PC-9 (cell line): Measurements from ENCODE around the gene INTS1. TPM values are rescaled to one million over a fixed set of nuclear protein-coding genes. Genes with fewer than 3 reads are reported as not detected.

Experiments
- BruUV-seq: library from RNA; stranded (reverse); fragments of 400-500 nt; replicated peaks from 2 replicates; lab custom pipeline; 2021; lab: Mats Ljungman, UMichigan
- CTCF ChIA-PET: fragments of 300-600 bp; sonication (Branson Sonifier 250); formaldehyde crosslinking; loops from one replicate; lab custom pipeline; 2022; ENCODE audit warnings: antibody characterized with exemption; lab: Charles Lee
- POLR2A ChIA-PET: fragments of 300-600 bp; sonication (Branson Sonifier 250); formaldehyde crosslinking; loops from one replicate; lab custom pipeline; 2022; ENCODE audit warnings: antibody characterized with exemption; ENCODE audit not compliant: unreplicated experiment; lab: Charles Lee
- DNase-seq, 2 experiments: peaks; one replicate each; pipeline versions ENCODE4 v3.0.0 to v3.0.0-alpha.2; 2015 to 2022; ENCODE audit warnings: mixed read lengths in 1 of 2
- H2AFZ ChIP-seq: fragments of 200-600 bp; sonication (generic); 2 replicates; pipeline ENCODE4 v1.8.1; 2017; ENCODE audit warnings: antibody characterized with exemption
- H3F3A ChIP-seq: fragments of 200-600 bp; sonication (generic); 2 replicates; pipeline ENCODE4 v1.8.1; 2017; ENCODE audit warnings: antibody characterized with exemption, mild to moderate bottlenecking, low read depth; ENCODE audit not compliant: insufficient read depth
- H3K27ac ChIP-seq: fragments of 200-600 bp; sonication (generic); 2 replicates; pipeline ENCODE4 v1.6.1; 2016; ENCODE audit warnings: mixed run types
- H3K27me3 ChIP-seq: fragments of 200-600 bp; sonication (generic); 2 replicates; pipeline ENCODE4 v1.6.1; 2016; ENCODE audit warnings: low read depth, mixed run types; ENCODE audit not compliant: insufficient read depth
- H3K36me3 ChIP-seq: fragments of 200-600 bp; sonication (generic); 2 replicates; pipeline ENCODE4 v1.6.1; 2016; ENCODE audit warnings: low read depth, mixed run types
- H3K4me1 ChIP-seq: fragments of 200-600 bp; sonication (generic); replicated peaks from 2 replicates; pipeline ENCODE4 v1.6.1; 2016; ENCODE audit warnings: mixed run types; ENCODE audit not compliant: insufficient read depth
- H3K4me2 ChIP-seq: fragments of 200-600 bp; sonication (generic); 2 replicates; pipeline ENCODE4 v1.6.1; 2017; ENCODE audit warnings: mixed run types
- H3K4me3 ChIP-seq: fragments of 200-600 bp; sonication (generic); 2 replicates; pipeline ENCODE4 v1.6.1; 2016; ENCODE audit warnings: mixed run types
- H3K79me2 ChIP-seq: fragments of 200-600 bp; sonication (generic); 2 replicates; pipeline ENCODE4 v1.6.1; 2017; ENCODE audit warnings: low read depth, mixed run types
- H3K9me2 ChIP-seq: fragments of 200-600 bp; sonication (generic); 2 replicates; pipeline ENCODE4 v1.8.1; 2017; ENCODE audit warnings: mild to moderate bottlenecking; ENCODE audit not compliant: insufficient read depth
- H3K9me3 ChIP-seq: fragments of 200-600 bp; sonication (generic); 2 replicates; pipeline ENCODE4 v1.8.1; 2016; ENCODE audit warnings: low read depth; ENCODE audit not compliant: insufficient read depth
- H4K20me1 ChIP-seq: fragments of 200-600 bp; sonication (generic); 2 replicates; pipeline ENCODE4 v1.8.1; 2017; ENCODE audit not compliant: insufficient read depth
- CTCF ChIP-seq: fragments of 200-600 bp; sonication (generic); conservative IDR thresholded peaks from 2 replicates; pipeline ENCODE4 v1.6.1; 2017; ENCODE audit warnings: mixed run types, antibody characterized with exemption, mild to moderate bottlenecking, moderate library complexity
- EZH2 ChIP-seq: fragments of 200-600 bp; sonication (generic); IDR thresholded peaks from 2 replicates; pipeline ENCODE4 v1.8.0; 2017; ENCODE audit warnings: antibody characterized with exemption, low read depth
- intact Hi-C: fragments of 100-400 bp; cut with micrococcal nuclease; formaldehyde crosslinking; loops from one replicate; pipeline ENCODE4 v1.10.0; 2022; ENCODE audit not compliant: unreplicated experiment
- total RNA-seq: library from RNA; stranded (reverse); gene quantifications from 2 replicates; pipeline ENCODE4 v1.2.3, GENCODE V29; 2021

INTS1 gene
- total RNA-seq, 1 experiment from 2014 or later, result 124 TPM

DNA sequence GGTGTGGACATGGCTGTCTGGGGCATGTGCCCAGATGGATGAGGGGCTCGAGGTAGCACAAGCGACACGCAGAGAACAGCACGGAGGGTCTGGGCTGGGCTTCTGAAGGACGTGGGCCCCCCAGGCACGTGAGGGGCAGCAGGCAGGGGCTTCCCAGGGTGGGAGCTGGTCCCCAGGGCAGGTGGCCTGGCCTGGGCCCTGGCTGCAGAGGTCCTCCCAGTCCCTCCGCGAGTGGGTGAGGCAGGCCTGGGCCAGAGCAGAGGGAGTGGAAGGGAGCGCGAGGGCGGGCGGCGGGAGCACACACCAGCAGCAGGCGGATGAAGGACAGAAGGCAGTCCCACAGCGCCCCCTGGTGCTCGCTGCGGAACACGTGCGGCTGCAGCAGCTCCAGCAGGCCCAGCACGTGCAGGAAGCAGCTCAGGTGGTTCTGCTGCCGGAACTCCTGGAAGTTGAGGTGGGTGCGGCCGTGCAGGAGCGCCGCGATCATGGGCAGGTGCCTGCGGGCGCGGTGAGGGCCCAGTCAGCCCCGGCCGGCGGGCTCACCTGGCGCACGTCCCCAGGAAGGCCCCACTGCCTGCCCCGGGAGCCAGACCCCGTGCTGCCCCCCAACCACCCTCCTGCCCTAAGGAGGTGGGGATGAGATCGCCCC is 30.2 kb downstream of the INTS1 start:
- H4K20me1 ChIP-seq, result peaks cover 16% of the 10 kb centered on the region; the same call in 1 of the 2 replicates
- DNase-seq, result peak; percentile 73 to 95
- no peak overlapping the region for H2AFZ ChIP-seq
- POLR2A ChIA-PET, result interaction anchor here (0.6 kb wide), 2 partner anchors 13 to 288 kb away, joined by 8 read pairs; no protein-coding TSS in a partner anchor
- no peaks in the 10 kb centered on the region for H3K4me1 ChIP-seq
- peaks cover 6% of the 10 kb centered on the region; the same call in 1 of the 2 replicates for H3K36me3 ChIP-seq
- no TSS peak for BruUV-seq
- peak; percentile 95 for TF ChIP-seq CTCF
- no peak for TF ChIP-seq EZH2
- H3K27me3 ChIP-seq, result no peaks in the 10 kb centered on the region
- CTCF ChIA-PET, result interaction anchor here (0.6 to 1.0 kb wide), 5 partner anchors 61 to 388 kb away, joined by 3 to 13 read pairs (median 4); partner anchors contain the start of gene TMEM184A
- H3K9me2 ChIP-seq, result no peaks in the 10 kb centered on the region
- 0 out of 2 replicates have a peak, but pooled peaks cover 11% of the 10 kb centered on the region for H3F3A ChIP-seq
- no peaks in the 10 kb centered on the region for H3K9me3 ChIP-seq
- H3K4me2 ChIP-seq, result no peak overlapping the region
- no peaks in the 10 kb centered on the region for H3K79me2 ChIP-seq
- H3K4me3 ChIP-seq, result no peak overlapping the region
- intact Hi-C loops, result loop anchor here (1.0 to 2.0 kb wide), 4 partner anchors 42 to 481 kb away; no protein-coding TSS in a partner anchor
- H3K27ac ChIP-seq, result no peak overlapping the region

- DNase-seq, result no peak
- H3K27me3 ChIP-seq, result no peaks in the 10 kb centered on the region
- no peak overlapping the region for H3K4me2 ChIP-seq
- no TSS peak for BruUV-seq
- H3K4me1 ChIP-seq, result no peaks in the 10 kb centered on the region
- intact Hi-C loops, result no loop called here
- H3F3A ChIP-seq, result peaks cover 14% of the 10 kb centered on the region; the same call in 1 of the 2 replicates
- H4K20me1 ChIP-seq, result peaks cover 20% of the 10 kb centered on the region; the same call in 1 of the 2 replicates
- no peak overlapping the region for H2AFZ ChIP-seq
- TF ChIP-seq EZH2, result no peak
- TF ChIP-seq CTCF, result no peak
- H3K27ac ChIP-seq, result no peak overlapping the region
- no peak overlapping the region for H3K4me3 ChIP-seq
- ChIA-PET POLR2A (no interaction called here), CTCF (no interaction called here)
- H3K36me3 ChIP-seq, result peaks cover 6% of the 10 kb centered on the region; the same call in 1 of the 2 replicates
- H3K79me2 ChIP-seq, result no peaks in the 10 kb centered on the region
- H3K9me3 ChIP-seq, result no peaks in the 10 kb centered on the region
- H3K9me2 ChIP-seq, result no peaks in the 10 kb centered on the region
These were observed 33.3 kb downstream of the INTS1 start for GRCh38 chr7:1470901-1471300.

GRCh38 chr7:1468643-1469298 is 35.4 kb downstream of the INTS1 start:
- intact Hi-C loops, result no loop called here
- no TSS peak for BruUV-seq
- Histone ChIP-seq H2AFZ (no peak overlapping the region), H3F3A (peaks cover 3% of the 10 kb centered on the region; the same call in 1 of the 2 replicates), H3K36me3 (peaks cover 5% of the 10 kb centered on the region; the same call in 1 of the 2 replicates), H3K4me1 (no peaks in the 10 kb centered on the region), H3K27me3 (no peaks in the 10 kb centered on the region), H3K4me3 (no peak overlapping the region), H3K9me3 (no peaks in the 10 kb centered on the region), H3K79me2 (no peaks in the 10 kb centered on the region), H3K4me2 (no peak overlapping the region), H4K20me1 (peaks cover 8% of the 10 kb centered on the region; the same call in 1 of the 2 replicates), H3K27ac (no peak overlapping the region), H3K9me2 (no peaks in the 10 kb centered on the region)
- no peak for TF ChIP-seq CTCF
- TF ChIP-seq EZH2, result no peak
- ChIA-PET CTCF (no interaction called here), POLR2A (no interaction called here)
- DNase-seq, result no peak
